Activated CD4-positive, alpha-beta T cell treated with anti-CD3 and anti-CD28 coated beads, Interleukin-2, amount 10 ng/mL, durations not matched to agents 24 days and 14 days (primary cell): ENCODE data around the gene SNX9. TPM values are rescaled to one million over a fixed set of nuclear protein-coding genes. Genes with fewer than 3 reads are reported as not detected.
"Not testable (repeated sequence)": the region's sequence is repeated elsewhere in the genome, so short reads cannot be mapped to it uniquely, and the experiment has no call there.

Experiments
- DNase-seq: peaks from one replicate; pipeline ENCODE4 v3.0.0; 2022
- H3K27ac Mint-ChIP-seq: one replicate; pipeline ENCODE4 v1.8.0; 2022; ENCODE audit warnings: mild to moderate bottlenecking, mixed read lengths
- H3K27me3 Mint-ChIP-seq: one replicate; pipeline ENCODE4 v1.8.0; 2022; ENCODE audit warnings: mixed read lengths
- H3K36me3 Mint-ChIP-seq: one replicate; pipeline ENCODE4 v1.8.0; 2022; ENCODE audit warnings: low read depth, mild to moderate bottlenecking, mixed read lengths
- H3K4me1 Mint-ChIP-seq: one replicate; pipeline ENCODE4 v1.8.0; 2021; ENCODE audit warnings: mixed read lengths
- H3K4me3 Mint-ChIP-seq: one replicate; pipeline ENCODE4 v1.8.0; 2022; ENCODE audit warnings: mild to moderate bottlenecking, moderate library complexity, mixed read lengths
- H3K9me3 Mint-ChIP-seq: one replicate; pipeline ENCODE4 v1.8.0; 2021; ENCODE audit warnings: mixed read lengths
- intact Hi-C: fragments of 100-400 bp; cut with micrococcal nuclease; formaldehyde crosslinking; loops from one replicate; pipeline ENCODE4 v1.15.1; 2023
- total RNA-seq: library from RNA; stranded (reverse); gene quantifications from 2 replicates; pipeline ENCODE4 v1.2.3, GENCODE V29; 2022

SNX9 gene
- total RNA-seq, 1 donor from 2014 or later, result 34.0 TPM

- intact Hi-C loops, result no loop called here
- peaks cover 31% of the 10 kb centered on the region for H3K27me3 Mint-ChIP-seq
- DNase-seq, result peak; percentile 52
- no peak overlapping the region for H3K4me3 Mint-ChIP-seq
- no peak overlapping the region for H3K27ac Mint-ChIP-seq
- peaks cover 4% of the 10 kb centered on the region for H3K9me3 Mint-ChIP-seq
- peaks cover 7% of the 10 kb centered on the region for H3K4me1 Mint-ChIP-seq
- no peaks in the 10 kb centered on the region for H3K36me3 Mint-ChIP-seq
These were observed 32.4 kb upstream of the SNX9 start for GRCh38 chr6:157790548-157791160.

DNA sequence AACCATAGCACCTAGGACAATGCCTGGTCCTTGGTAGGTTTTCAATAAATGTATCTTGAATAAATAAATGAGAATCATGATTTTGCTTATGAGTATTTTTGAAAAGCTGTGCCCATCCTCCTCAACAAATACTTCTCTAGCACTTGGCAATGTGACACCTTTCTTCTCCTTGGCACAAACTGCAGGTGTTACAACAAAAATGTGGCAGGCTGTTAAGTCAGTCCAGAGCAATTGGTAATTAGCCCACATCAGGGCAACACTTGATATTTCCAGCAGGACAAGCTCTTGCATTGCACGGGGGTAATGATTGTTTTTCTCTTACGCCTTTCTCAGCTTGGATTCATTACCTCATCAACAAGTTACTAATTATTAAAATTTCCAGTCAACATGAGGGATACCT, 31.6 kb upstream of the SNX9 start:
- intact Hi-C loops, result no loop called here
- peaks cover 4% of the 10 kb centered on the region for H3K9me3 Mint-ChIP-seq
- DNase-seq, result no peak
- H3K27me3 Mint-ChIP-seq, result peaks cover 24% of the 10 kb centered on the region
- H3K27ac Mint-ChIP-seq, result no peak overlapping the region
- peaks cover 7% of the 10 kb centered on the region for H3K4me1 Mint-ChIP-seq
- H3K4me3 Mint-ChIP-seq, result no peak overlapping the region
- no peaks in the 10 kb centered on the region for H3K36me3 Mint-ChIP-seq

- Mint-ChIP-seq H3K4me1 (peaks cover 7% of the 10 kb centered on the region), H3K27me3 (peaks cover 20% of the 10 kb centered on the region), H3K36me3 (no peaks in the 10 kb centered on the region), H3K27ac (no peak overlapping the region), H3K9me3 (peaks cover 7% of the 10 kb centered on the region), H3K4me3 (no peak overlapping the region)
- DNase-seq, result no peak
- intact Hi-C loops, result no loop called here
These were observed 30.4 kb upstream of the SNX9 start for GRCh38 chr6:157792671-157793070.

DNA sequence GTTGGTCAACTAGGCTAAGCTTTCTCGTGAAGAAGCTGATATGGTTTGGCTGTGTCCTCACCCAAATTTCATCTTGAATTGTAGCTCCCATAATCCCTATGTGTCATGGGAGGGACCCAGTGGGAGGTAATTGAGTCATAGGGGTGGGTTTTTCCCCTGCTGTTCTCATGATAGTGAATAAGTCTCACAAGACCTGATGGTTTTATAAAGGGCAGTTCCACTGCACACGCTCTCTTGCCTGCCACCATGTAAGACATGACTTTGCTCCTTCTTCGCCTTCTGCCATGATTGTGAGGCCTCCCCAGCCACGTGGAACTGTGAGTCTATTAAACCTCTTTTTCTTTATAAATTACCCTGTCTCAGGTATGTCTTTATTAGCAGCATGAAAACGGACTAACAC, 29.0 kb upstream of the SNX9 start:
- DNase-seq, H3K4me3 Mint-ChIP-seq, intact Hi-C loops, H3K27ac Mint-ChIP-seq, H3K36me3 Mint-ChIP-seq: not testable (repeated sequence)
- Mint-ChIP-seq H3K4me1 (peaks cover 16% of the 10 kb centered on the region), H3K27me3 (peaks cover 31% of the 10 kb centered on the region), H3K9me3 (peaks cover 17% of the 10 kb centered on the region)

- peaks cover 2% of the 10 kb centered on the region for H3K36me3 Mint-ChIP-seq
- H3K9me3 Mint-ChIP-seq, result peaks cover 18% of the 10 kb centered on the region
- intact Hi-C loops, result no loop called here
- DNase-seq, result no peak
- peaks cover 35% of the 10 kb centered on the region for H3K27me3 Mint-ChIP-seq
- H3K27ac Mint-ChIP-seq, result no peak overlapping the region
- H3K4me3 Mint-ChIP-seq, result no peak overlapping the region
- peaks cover 26% of the 10 kb centered on the region for H3K4me1 Mint-ChIP-seq
These were observed 27.2 kb upstream of the SNX9 start for GRCh38 chr6:157795841-157796240.

DNA sequence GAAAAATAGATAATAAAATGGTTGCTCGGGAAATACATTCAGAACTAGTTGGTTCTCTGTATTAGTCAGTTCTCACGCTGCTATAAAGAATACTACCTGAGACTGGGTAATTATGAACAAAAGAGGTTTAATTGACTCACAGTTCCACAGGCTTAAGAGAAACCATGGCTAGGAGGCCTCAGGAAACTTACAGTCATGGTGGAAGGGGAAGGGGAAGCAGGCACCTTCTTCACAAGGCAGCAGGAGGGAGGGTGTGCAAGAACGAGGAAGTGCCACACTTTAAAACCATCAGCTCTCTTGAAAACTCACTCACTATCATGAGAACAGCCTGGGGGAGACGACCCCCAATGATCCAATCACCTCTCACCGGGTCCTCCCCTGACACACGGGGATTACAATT, 24.2 kb upstream of the SNX9 start:
- Mint-ChIP-seq H3K4me1 (peaks cover 30% of the 10 kb centered on the region), H3K9me3 (peaks cover 18% of the 10 kb centered on the region), H3K27ac (no peak overlapping the region), H3K27me3 (peaks cover 31% of the 10 kb centered on the region), H3K4me3 (no peak overlapping the region), H3K36me3 (peaks cover 2% of the 10 kb centered on the region)
- intact Hi-C loops, result no loop called here
- DNase-seq, result no peak

GRCh38 chr6:157799561-157799960, 23.5 kb upstream of the SNX9 start:
- H3K36me3 Mint-ChIP-seq, intact Hi-C loops, H3K27ac Mint-ChIP-seq, DNase-seq, H3K4me3 Mint-ChIP-seq: not testable (repeated sequence)
- H3K4me1 Mint-ChIP-seq, result peaks cover 32% of the 10 kb centered on the region
- H3K9me3 Mint-ChIP-seq, result peaks cover 14% of the 10 kb centered on the region
- peaks cover 31% of the 10 kb centered on the region for H3K27me3 Mint-ChIP-seq

DNA sequence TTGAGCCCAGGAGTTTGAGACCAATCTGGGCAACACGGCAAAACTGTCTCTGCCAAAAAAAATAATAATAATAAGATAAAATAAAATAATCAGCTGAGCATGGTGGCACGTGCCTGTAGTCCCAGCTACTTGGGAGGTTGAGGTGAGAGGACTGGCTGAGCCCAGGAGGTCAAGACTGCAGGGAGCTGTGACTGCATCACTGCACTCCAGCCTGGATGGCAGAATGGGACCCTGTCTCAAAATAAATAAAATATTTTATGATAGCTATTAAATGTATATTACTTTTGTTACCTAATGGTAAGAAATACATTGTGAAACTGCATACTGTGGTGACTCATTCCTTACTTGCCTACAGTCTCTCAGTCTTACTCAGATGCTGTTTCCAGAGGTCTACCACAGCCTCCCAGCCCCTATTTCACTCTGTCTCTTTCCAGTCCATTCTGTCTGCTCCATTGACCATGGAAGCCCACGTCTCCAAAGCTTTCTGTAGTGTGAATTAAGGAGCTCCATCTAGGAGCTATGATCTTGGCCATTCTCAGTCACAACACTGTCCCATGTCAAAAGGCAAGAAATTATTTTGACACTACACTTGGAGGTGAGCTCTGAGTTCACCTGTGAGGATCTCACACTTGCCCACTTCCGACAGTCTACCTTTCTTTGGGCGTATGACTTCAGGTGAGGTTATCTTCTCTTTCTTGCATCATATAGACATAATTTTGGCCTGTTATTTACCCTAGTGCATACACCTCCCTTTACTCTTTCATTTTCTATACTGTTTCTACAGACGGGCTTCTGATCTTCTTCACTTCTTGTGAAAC, 22.4 kb upstream of the SNX9 start:
- Mint-ChIP-seq H3K4me1 (peaks cover 34% of the 10 kb centered on the region), H3K9me3 (peaks cover 14% of the 10 kb centered on the region), H3K36me3 (peaks cover 2% of the 10 kb centered on the region), H3K27ac (peak overlapping the region; percentile 36), H3K4me3 (peak overlapping the region; percentile 22), H3K27me3 (peaks cover 34% of the 10 kb centered on the region)
- intact Hi-C loops, result loop anchor here (1.0 to 2.0 kb wide), 2 partner anchors 24 to 36 kb away; no protein-coding TSS in a partner anchor
- peak; percentile 77 for DNase-seq

- intact Hi-C loops, result no loop called here
- Mint-ChIP-seq H3K27me3 (peaks cover 33% of the 10 kb centered on the region), H3K27ac (peak overlapping the region; percentile 16), H3K4me1 (peaks cover 19% of the 10 kb centered on the region), H3K9me3 (peaks cover 6% of the 10 kb centered on the region), H3K36me3 (peaks cover under 1% of the 10 kb centered on the region), H3K4me3 (no peak overlapping the region)
- DNase-seq, result no peak
These were observed 18.4 kb upstream of the SNX9 start for GRCh38 chr6:157804448-157805327.

DNA sequence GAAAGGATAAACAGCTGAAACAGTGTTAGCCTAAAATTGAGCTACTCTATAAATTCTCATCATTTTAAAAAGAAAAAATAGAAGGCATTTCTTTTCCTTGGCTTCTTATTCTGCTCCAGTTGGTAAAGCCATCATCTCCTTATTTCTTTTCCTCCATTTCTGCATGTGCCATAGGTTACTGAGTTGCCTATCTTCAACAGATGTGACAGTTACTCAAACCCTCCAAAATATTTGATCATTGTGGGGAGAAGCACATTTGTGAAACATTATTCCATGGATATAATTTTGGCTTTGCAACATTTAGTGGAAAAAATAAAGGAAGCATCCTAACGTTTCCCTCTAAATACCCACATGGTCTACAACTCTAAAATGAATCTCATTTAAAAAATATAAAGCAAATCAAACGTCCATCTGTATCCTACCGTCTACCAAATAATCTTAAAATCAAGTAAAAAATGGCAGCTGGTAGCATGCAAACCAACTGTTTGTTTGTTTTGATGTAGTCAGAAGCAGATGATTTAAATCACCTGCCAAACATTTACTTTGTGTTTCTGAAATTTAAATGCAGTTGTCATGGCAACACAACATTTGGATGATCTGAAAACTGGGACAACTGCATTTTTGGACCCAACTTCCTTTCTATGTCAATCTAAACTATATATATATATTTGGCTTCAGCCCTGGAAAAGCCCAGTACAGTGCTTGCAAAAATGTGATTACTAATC, 16.8 kb upstream of the SNX9 start:
- Mint-ChIP-seq H3K27me3 (peaks cover 37% of the 10 kb centered on the region), H3K36me3 (peaks cover 2% of the 10 kb centered on the region), H3K4me3 (no peak overlapping the region), H3K27ac (no peak overlapping the region), H3K9me3 (peaks cover 8% of the 10 kb centered on the region), H3K4me1 (peaks cover 8% of the 10 kb centered on the region)
- DNase-seq, result no peak
- intact Hi-C loops, result no loop called here

GRCh38 chr6:157806856-157807215, 16.2 kb upstream of the SNX9 start:
- peak overlapping the region; percentile 3 for H3K27ac Mint-ChIP-seq
- intact Hi-C loops, result no loop called here
- peaks cover 10% of the 10 kb centered on the region for H3K9me3 Mint-ChIP-seq
- DNase-seq, result no peak
- H3K4me3 Mint-ChIP-seq, result no peak overlapping the region
- H3K36me3 Mint-ChIP-seq, result peaks cover 2% of the 10 kb centered on the region
- H3K27me3 Mint-ChIP-seq, result peaks cover 39% of the 10 kb centered on the region
- H3K4me1 Mint-ChIP-seq, result peaks cover 6% of the 10 kb centered on the region

- H3K36me3 Mint-ChIP-seq, result peaks cover 2% of the 10 kb centered on the region
- peaks cover 13% of the 10 kb centered on the region for H3K9me3 Mint-ChIP-seq
- no peak overlapping the region for H3K27ac Mint-ChIP-seq
- intact Hi-C loops, result no loop called here
- H3K27me3 Mint-ChIP-seq, result peaks cover 36% of the 10 kb centered on the region
- H3K4me3 Mint-ChIP-seq, result no peak overlapping the region
- DNase-seq, result no peak
- H3K4me1 Mint-ChIP-seq, result peaks cover 15% of the 10 kb centered on the region
These were observed 14.6 kb upstream of the SNX9 start for GRCh38 chr6:157808405-157808950.

- Mint-ChIP-seq H3K9me3 (peaks cover 13% of the 10 kb centered on the region), H3K27ac (no peak overlapping the region), H3K27me3 (peaks cover 34% of the 10 kb centered on the region), H3K36me3 (peaks cover 2% of the 10 kb centered on the region), H3K4me3 (no peak overlapping the region), H3K4me1 (peaks cover 21% of the 10 kb centered on the region)
- no peak for DNase-seq
- intact Hi-C loops, result no loop called here
These were observed 13.4 kb upstream of the SNX9 start for GRCh38 chr6:157809613-157810012.
